HG03378 (cell line): Measurements from ENCODE around the gene SIAH3.
"Not testable (repeated sequence)": the region's sequence is repeated elsewhere in the genome, so short reads cannot be mapped to it uniquely, and the experiment has no call there.

Experiments used
- ATAC-seq: cut with Tn5 transposase; IDR thresholded peaks from one replicate; pipeline ENCODE4 v1.9.1; 2021; ENCODE audit warnings: mild to moderate bottlenecking, moderate library complexity; ENCODE audit not compliant: unreplicated experiment

The SIAH3 gene

DNA sequence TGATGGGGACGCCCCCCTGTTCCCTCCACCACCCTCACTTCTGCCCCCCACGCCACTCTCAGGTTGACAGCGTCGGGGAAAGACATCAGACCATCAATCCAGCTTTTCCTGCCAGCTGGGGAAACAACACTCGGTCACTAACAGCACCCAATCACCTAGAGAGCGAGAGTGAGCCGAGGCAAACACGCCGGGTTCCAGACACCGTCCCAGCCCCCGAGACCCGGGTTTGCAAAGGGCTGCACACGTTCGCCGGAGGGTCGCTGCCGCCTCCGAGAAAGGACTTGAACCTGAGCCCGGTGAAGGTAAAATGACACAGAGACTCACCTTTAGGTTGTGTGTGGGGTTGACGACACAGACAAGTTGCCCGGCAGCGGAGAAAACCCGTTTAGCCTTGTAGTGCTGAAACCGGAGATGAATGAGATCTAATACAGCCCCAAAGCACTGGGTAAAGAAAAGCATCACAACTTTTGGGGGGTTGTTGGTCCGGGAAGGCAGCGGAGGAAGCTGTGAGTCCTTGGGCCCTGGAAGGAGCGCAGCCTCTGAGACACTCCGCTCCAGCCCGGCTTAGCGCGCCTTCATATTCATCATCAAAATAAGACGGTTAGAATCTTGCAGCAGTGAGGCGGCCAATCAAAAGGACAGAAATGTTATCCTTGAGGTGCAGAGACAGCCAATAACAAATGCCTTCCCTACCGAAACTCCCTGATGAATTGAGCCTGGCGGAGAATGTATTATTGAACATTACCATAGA is at the start of gene SIAH3:
Gene SIAH3, minus strand, starts transcription at position 583 of the 751 bp plus-strand sequence. Its CDS starts 124 bp downstream, at position 459.
- ATAC-seq: no peak

DNA sequence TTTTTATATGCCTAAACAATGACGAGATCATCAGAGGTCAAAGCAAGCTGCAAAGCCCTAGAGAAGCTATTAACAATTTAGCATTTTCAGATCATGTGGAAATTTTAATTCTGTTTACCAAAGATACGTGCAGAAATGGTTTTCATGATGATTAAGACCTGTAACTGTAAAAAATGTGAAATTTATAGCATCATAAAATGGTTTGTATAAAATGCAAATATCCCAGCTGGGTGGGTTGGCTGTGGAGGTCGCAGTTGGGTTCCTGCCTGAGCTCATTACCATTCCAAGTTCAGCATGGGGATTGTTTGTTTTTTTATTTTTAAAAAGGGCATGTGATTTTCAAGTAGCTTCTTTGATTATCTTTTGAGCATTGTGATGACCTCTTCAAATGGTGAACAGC is 47.9 kb upstream of the SIAH3 start:
- no peak for ATAC-seq

- ATAC-seq: no peak
Observed at GRCh38 chr13:45897562-45897961, 46.0 kb upstream of the SIAH3 start.

DNA sequence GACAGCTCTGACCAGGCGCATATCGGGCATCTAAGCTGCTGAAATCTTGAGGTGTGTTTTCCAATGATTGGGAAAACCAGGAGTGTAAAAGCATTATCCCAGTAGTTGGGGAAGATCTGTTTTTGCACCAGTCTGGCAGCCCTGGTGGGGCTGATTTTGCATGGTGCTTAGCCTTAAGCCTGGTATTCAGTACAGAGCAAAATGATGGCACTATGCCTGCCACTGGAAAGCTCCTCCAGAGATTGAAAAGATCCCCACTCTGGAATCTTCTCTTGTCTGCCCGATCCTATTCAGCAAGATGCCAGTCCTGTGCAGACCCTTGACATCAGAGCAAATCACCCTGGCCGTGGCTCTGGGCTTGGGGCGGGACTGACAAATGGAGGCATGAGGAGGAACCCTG is 44.7 kb upstream of the SIAH3 start:
- no peak for ATAC-seq

DNA sequence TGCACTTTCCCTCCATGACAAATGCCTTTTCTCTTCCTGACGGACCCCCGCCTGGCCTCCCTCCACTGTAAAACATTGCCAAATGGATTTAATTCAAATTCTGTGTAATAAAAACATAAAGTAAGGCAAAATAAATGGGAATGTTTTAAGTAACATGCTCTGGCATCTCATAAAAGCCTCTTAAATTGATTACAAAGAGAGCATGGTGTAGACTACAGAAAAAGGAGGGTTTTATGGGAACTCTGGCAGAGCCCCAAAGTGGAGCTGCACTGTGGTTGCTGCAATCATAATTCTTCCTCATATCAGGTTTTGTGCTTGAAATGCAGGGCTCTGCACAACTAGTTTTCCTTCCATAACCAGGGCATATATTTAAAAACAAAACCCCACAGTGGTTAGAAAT is 44.3 kb upstream of the SIAH3 start:
- no peak for ATAC-seq

DNA sequence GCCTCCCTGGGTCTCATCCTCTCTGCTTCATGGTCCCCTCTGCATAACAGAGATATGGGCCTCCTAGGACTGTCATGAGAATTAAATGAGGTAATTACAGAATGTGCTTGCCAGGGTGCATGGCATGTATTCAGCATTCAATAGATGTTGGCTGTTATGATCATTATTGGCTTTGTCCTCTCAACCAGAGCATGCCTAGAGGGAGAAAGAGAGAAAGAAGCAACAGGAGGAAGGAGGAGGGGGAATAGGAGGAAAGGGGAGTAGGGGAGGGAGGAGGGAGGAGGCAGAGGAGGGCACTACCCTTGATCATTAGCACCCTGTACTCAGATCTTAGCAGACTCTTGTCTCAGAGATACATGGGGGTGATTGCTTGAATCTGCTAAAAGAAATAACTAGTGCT is 41.0 kb upstream of the SIAH3 start:
- no peak for ATAC-seq

DNA sequence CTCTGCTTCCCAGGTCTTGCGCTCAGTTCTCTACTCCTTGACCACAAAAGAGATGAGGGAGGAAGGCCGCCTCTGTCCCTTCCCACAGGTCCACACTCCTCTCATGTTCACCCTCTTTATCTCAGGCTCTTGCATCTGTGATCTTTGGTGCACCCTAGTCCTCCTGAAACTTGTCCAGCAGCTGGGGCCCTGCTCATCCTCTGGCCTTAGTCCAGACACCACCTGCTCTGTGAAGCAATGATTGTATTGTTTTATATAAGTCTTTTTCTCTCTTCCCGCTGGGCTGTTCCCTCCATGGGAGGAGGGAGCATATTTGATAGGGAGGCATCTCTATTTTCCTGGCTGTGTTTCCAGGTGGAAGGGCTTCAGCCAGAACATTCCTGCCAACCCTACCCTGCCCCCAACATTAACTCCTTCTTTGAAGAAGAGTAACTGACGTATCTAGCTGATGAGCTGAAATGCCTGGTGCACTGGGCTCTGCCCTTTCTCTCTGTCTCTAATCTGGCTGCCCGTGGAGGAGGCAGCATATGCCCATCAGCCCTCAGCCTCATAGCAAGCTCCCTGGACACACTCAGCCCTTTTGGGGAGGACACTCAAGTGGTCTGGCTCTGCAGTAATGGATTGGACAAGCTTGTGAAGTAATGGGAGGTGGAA is 38.2 kb upstream of the SIAH3 start:
- no peak for ATAC-seq

GRCh38 chr13:45886466-45886865 is 34.9 kb upstream of the SIAH3 start:
- ATAC-seq: no peak

GRCh38 chr13:45885194-45885593 is 33.6 kb upstream of the SIAH3 start:
- no peak for ATAC-seq

GRCh38 chr13:45882626-45883025 is 31.1 kb upstream of the SIAH3 start:
- no peak for ATAC-seq

DNA sequence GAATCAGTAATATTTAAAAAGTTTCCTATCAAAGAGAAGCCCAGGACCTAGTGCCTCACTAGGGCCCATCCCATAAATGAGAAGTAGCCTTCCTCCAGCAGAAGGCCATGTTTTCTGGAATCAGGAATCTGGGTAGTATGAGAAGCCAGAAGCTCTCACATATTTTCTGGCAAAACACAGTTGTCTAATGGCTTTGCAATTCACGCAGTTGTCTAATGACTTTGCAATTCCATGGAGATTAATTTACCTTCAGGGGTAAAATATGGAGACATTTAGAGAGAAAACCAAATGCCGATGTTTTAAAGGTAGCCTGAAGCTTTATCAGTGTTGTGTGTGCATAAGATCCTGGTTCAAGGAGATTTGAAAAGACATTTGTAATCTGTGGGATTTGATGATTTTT is 29.8 kb upstream of the SIAH3 start:
- no peak for ATAC-seq

- ATAC-seq: no peak
Observed at GRCh38 chr13:45880242-45880641, 28.7 kb upstream of the SIAH3 start.

- ATAC-seq: no peak
Observed at GRCh38 chr13:45879666-45880065, 28.1 kb upstream of the SIAH3 start.

DNA sequence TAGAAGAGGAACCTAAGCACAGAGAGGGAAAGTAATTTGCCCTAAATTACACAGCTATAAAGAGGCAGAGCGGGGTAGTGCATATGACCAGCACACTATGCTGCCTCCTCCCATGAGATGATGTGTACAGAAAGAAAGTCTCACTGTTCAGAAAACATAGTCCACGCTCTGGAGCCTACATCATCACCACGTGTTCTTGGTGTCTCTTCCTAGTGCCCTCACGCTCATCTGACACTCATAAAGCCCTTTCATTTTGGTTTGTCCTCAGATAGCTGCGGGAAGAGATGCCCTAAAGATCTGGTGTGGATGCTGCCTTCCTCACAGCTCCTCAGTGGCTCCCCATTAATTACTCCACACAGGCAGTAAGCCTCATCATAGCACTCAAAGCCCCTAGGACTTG is 27.4 kb upstream of the SIAH3 start:
- ATAC-seq: no peak

- ATAC-seq: no peak
Observed at GRCh38 chr13:45876781-45877180, 25.2 kb upstream of the SIAH3 start.

DNA sequence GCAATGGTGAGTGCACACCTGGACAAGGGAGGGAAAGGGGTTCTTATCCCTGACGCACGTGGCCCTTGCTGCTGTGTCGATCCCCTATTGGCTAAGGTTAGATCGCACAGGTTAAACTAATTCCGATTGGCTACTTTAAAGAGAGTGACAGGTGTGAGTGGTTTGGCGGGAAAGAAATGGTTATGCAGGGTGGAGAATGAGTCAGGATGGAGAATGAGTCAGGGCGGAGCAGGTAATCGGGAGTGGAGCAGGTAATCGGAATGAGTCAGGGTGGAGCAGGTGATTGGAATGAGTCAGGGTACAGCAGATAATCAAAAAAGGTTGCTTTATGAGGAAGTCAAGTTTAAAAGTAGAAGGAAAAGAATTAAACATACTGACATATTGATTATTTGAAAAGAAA is 24.4 kb upstream of the SIAH3 start:
- no peak for ATAC-seq

DNA sequence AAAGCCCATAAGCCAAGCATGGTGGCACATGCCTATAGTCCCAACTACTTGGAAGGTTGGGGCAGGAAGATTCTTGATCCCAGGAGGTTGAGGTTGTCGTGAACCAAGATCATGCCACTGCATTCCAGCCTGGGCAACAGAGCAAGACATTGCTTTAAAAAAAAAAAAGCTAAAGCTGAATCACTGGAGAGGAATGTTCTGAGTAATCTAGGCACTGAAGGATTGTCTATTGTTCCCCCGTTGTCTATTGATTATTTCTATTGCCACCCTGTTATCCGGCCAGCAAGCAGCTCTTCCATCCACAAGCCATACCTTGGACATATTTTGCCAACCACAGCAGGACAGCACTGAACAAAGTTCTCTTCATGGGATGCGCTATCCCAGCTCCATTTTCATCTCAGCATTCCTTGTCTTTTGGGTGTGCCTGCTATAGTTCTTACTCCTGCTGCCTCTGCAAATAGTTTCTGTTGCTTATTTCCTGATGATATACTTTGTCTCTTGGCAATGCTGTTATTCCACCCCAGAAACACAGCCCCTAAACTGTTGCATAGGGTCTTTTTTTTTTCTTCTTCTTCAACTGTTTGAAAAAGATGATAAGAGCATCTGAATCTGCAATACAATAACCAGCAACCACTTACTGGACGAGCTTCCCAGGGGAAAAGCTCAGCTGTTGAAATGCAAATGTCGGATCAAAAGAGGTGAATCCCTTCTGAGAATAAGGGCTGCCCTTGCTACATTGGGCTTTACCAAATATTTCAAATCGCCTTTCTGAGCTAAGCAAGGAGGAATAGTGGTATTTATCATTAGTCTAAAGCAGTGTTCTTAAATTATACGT is 22.2 kb upstream of the SIAH3 start:
- no peak for ATAC-seq

DNA sequence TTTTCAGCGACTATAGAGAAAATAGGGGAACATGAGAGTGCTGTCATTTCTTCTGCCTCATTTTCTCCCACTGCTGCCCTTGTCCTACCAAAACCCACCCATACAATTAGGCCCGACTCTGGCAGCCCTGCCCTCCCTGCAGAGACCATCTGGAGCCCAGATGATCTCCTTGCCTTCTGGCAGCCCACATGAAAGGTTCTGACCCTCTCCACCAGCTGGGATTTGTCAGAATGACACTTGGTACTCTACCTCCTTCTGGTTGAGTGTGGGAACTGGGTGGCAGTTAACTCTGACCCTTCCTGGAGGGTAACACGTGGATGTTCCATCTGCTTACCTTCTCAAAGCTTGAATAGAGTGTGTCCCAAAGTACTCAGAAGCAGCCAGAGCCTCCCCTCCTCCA is 21.0 kb upstream of the SIAH3 start:
- no peak for ATAC-seq

DNA sequence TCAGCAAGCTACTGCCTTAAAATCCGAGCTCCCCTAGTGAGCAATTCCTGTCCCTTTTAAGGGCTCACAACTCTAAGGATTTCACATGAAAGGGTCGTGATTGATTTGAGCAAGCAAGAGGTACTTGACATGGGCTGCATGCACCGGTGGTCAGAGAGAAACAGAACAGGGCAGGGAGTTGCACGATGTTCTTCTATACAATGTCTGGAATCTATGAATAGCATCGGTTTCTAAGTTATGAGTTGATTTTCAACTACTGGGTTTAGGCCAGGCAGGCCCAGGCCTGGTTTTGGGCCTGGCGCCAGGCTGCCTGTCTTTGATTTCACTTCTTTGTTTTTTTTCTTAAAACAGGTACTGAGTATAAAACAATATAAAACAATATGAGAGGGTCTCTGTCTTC is 19.6 kb upstream of the SIAH3 start:
- not testable (repeated sequence) for ATAC-seq

GRCh38 chr13:45870232-45870631 is 18.7 kb upstream of the SIAH3 start:
- ATAC-seq: no peak

DNA sequence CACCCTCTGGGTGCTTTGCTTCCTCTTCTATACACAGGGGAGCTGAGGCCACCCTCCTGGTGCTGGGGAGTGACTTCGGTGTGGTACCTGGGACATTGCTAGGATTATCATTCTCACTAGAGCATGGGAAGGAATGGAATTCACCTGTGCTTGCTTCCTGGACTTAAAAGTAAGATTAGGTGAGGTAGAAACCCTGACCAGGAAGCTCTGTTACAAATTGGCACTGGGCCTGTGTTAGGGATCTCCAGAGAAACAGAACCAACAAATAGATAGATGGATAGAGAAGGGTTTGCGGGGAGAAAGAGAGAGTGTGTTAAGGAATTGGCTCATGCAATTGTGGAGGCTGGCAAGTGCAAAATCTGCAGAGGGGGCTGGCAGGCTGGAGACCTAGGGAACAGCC is 13.9 kb upstream of the SIAH3 start:
- ATAC-seq: no peak
